ENCODE data around the gene CUL4B. TPM values are rescaled to one million over a fixed set of nuclear protein-coding genes. Genes with fewer than 3 reads are reported as not detected.
"Not testable (repeated sequence)": the region's sequence is repeated elsewhere in the genome, so short reads cannot be mapped to it uniquely, and the experiment has no call there.

CUL4B gene
- total RNA-seq, 6 experiments from 2014 or later: 12.9 to 21.8 (median 18.9) TPM

DNA sequence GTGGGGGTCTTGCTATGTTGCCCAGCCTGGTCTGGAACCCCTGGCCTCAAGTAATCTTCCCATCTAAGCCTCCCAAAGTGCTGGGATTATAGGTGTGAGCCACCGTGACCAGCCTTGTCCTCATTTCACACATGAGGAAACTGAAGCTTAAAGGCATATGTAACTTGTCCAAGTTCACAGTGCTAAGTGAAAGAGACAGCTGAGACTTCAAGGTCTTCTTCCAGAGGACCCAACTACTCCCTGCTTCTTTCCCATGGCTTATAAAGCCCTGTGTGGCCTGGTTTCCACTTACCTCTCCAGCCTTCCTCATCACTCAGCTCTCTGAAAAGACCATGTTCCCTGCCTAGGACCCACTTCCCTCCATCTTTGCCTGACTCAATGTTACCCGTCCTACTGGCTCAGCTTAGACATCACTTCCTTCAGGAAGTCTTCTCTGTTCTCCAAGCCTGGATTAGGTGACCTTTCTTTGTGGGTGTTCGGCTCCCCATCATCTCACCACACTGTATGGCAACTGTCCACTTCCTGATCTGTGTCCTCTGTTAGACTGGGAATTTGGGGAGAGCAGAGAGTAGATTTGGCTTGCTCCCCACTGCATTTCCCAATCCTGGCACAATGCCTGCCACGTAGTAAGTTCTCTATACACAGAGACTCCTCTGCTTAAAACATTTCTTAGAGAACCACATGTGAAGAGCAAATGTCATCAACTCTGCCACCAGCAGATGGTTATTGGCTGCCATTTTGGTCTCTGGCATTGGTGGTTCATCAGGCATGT is 61.3 kb downstream of the CUL4B start:
- no peaks in the 10 kb centered on the region for H3K36me3 ChIP-seq
- no peak for DNase-seq
- H3K4me3 ChIP-seq: no peak overlapping the region
- H3K4me1 ChIP-seq: no peaks in the 10 kb centered on the region
- no peak for TF ChIP-seq POLR2A (IDR thresholded peaks at IDR 0.05)
- TF ChIP-seq, protein P1, sequence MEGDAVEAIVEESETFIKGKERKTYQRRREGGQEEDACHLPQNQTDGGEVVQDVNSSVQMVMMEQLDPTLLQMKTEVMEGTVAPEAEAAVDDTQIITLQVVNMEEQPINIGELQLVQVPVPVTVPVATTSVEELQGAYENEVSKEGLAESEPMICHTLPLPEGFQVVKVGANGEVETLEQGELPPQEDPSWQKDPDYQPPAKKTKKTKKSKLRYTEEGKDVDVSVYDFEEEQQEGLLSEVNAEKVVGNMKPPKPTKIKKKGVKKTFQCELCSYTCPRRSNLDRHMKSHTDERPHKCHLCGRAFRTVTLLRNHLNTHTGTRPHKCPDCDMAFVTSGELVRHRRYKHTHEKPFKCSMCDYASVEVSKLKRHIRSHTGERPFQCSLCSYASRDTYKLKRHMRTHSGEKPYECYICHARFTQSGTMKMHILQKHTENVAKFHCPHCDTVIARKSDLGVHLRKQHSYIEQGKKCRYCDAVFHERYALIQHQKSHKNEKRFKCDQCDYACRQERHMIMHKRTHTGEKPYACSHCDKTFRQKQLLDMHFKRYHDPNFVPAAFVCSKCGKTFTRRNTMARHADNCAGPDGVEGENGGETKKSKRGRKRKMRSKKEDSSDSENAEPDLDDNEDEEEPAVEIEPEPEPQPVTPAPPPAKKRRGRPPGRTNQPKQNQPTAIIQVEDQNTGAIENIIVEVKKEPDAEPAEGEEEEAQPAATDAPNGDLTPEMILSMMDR (IDR thresholded peaks at IDR 0.05): no peak
- H3K9me3 ChIP-seq: no peaks in the 10 kb centered on the region
- ATAC-seq: peak; percentile 39 to 55 (median 40)
- no peaks in the 10 kb centered on the region for H3K27me3 ChIP-seq
- 35% methylated on average over 4 of the region's 4 CpGs for WGBS (ENCODE audit: insufficient coverage, low coverage, low lambda C conversion rate, missing lambda C conversion rate)
- intact Hi-C loops (cut with DNase I): loop anchor here in 1 of 2 donors (10.0 kb wide), 1 partner anchor 165 kb away; no protein-coding TSS in a partner anchor
- no peak overlapping the region for H3K27ac ChIP-seq

DNA sequence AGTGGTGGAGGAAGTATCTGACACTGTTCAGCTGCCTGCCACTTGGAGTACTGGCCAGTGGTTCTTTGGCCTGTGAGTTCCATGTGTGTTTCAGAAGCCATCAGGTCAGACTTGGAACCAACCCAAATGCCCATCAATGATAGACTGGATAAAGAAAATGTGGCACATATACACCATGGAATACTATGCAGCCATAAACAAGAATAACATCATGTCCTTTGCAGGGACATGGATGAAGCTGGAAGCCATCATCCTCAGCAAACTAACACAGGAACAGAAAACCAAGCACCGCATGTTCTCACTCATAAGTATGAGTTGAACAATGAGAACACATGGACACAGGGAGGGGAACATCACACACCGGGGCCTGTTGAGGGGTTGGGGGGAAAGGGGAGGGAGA is 70.6 kb downstream of the CUL4B start:
- 95% methylated on average over 2 of the region's 2 CpGs for WGBS (ENCODE audit: insufficient coverage, low coverage, low lambda C conversion rate, missing lambda C conversion rate)
- H3K9me3 ChIP-seq; ATAC-seq; H3K27me3 ChIP-seq; H3K36me3 ChIP-seq; H3K4me3 ChIP-seq; H3K4me1 ChIP-seq; H3K27ac ChIP-seq; intact Hi-C loops (cut with DNase I); DNase-seq: not testable (repeated sequence)

DNA sequence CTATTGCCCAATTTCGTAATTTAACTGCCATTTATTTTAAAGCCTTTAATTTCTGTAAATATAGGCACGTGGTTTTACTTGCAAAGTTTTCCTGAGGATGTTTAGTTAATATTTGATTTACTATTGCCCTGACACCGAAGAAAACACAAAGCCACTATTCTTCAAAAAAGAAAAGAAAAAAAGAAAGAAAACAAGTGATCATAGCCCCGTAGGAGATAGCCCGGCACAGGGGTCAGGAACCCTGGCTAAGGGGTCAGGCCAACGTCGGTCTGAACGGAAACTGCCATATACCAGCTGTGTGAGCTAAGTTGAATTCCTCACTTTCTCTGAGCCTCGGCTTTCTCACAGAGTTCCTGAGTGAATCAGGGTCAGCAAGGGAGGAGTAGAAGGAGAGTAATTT is 74.0 kb downstream of the CUL4B start:
- H3K27me3 ChIP-seq: no peaks in the 10 kb centered on the region
- no peak overlapping the region for H3K27ac ChIP-seq
- H3K9me3 ChIP-seq: no peaks in the 10 kb centered on the region
- H3K36me3 ChIP-seq: no peaks in the 10 kb centered on the region
- 26% methylated on average over 9 of the region's 9 CpGs for WGBS (ENCODE audit: insufficient coverage, low coverage, low lambda C conversion rate, missing lambda C conversion rate)
- H3K4me3 ChIP-seq: no peak overlapping the region
- H3K4me1 ChIP-seq: peaks cover 0 to 8% (median 0%) of the 10 kb centered on the region in 4 donors
- no peak for DNase-seq
- intact Hi-C loops (cut with DNase I): no loop called here
- TF ChIP-seq, protein P1 (IDR thresholded peaks at IDR 0.05): no peak
- TF ChIP-seq POLR2A (IDR thresholded peaks at IDR 0.05): no peak
- peak in 1 of 4 donors; percentile 4 for ATAC-seq

DNA sequence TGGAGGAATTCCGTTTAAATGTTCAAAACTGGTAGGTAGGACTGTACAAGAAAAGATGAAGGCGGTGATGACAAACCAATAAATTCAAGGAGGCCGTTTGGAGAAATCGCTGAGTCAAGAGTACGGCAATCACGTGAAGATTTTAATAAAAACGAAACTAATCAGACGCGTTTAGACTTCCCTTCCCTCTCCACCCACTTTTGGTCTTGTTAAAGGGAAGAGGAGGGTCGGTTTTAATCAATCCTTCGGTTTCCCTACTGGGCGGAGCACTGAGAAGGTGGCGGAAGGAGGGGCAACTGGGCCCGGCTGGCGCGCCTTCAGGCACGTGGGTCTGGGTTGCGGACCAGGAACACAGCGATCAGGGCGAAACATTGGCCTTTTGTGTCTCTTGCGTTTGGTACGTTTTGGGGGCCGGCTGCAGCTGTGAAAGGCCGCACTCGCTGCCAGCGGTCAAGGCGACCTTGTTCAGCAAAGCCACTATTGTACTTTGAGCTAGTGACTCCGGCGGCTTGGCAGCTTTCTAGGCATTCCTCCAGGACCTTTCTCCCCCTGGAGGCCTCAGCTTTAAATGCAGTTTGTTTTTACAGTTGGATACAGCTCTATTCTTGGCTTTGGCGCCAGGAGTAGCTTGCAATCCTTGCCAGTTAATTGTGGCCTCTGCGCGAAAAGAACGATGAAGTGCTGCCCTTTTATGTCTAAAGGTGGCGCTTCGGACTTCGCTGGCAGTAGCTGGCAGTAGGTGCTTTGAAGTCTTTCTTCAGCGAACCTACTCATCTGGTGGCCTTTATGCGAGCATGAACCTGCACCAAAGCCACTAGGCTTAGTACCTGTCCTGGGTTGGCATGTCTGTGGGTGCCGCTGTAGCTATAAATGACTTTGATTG is 74.9 kb downstream of the CUL4B start:
- H3K27me3 ChIP-seq: no peaks in the 10 kb centered on the region
- TF ChIP-seq POLR2A (IDR thresholded peaks at IDR 0.05): no peak
- TF ChIP-seq, protein P1 (IDR thresholded peaks at IDR 0.05): peak; percentile 49 to 60 (median 52)
- intact Hi-C loops (cut with DNase I): no loop called here
- peak overlapping the region; percentile 71 to 79 (median 72) for H3K27ac ChIP-seq
- WGBS (ENCODE audit: insufficient coverage, low coverage, low lambda C conversion rate, missing lambda C conversion rate): 23% methylated on average over 38 of the region's 39 CpGs
- H3K9me3 ChIP-seq: no peaks in the 10 kb centered on the region
- H3K4me1 ChIP-seq: peaks cover 0 to 8% (median 0%) of the 10 kb centered on the region in 4 donors
- H3K36me3 ChIP-seq: no peaks in the 10 kb centered on the region
- H3K4me3 ChIP-seq: peak overlapping the region; percentile 33 to 49 (median 44)
- ATAC-seq (peak; percentile 91 to 96 (median 93)), DNase-seq (peak; percentile 68 to 86 (median 85))

DNA sequence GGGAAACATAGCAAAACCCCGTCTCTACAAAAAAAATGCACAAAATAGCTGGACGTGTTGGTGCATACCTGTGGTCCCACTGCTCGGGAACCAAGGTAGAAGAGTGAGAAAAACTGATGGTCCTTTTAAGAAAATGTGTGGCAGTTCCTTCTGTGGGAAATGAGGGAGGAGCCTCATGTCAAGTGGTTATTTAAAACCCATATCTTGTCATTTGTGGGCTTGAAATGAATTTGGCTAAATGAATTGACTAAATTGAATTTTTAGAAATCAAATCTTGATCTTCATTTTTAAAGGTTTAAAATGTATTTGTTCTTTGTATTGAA is 75.5 kb downstream of the CUL4B start:
- intact Hi-C loops (cut with DNase I): no loop called here
- H3K27me3 ChIP-seq: no peaks in the 10 kb centered on the region
- peak overlapping the region; percentile 71 to 79 (median 72) for H3K27ac ChIP-seq
- H3K9me3 ChIP-seq: no peaks in the 10 kb centered on the region
- TF ChIP-seq, protein P1 (IDR thresholded peaks at IDR 0.05): no peak
- no peak for TF ChIP-seq POLR2A (IDR thresholded peaks at IDR 0.05)
- peak overlapping the region; percentile 33 to 49 (median 44) for H3K4me3 ChIP-seq
- 69% methylated on average over 3 of the region's 3 CpGs for WGBS (ENCODE audit: insufficient coverage, low coverage, low lambda C conversion rate, missing lambda C conversion rate)
- H3K4me1 ChIP-seq: peaks cover 0 to 8% (median 0%) of the 10 kb centered on the region in 4 donors
- H3K36me3 ChIP-seq: no peaks in the 10 kb centered on the region
- no peak for ATAC-seq
- DNase-seq: no peak
